ENCODE measurements around the gene MBOAT1. TPM values are rescaled to one million over a fixed set of nuclear protein-coding genes. Genes with fewer than 3 reads are reported as not detected.
"Not testable (repeated sequence)": the region's sequence is repeated elsewhere in the genome, so short reads cannot be mapped to it uniquely, and the experiment has no call there.

MBOAT1 gene
- total RNA-seq, 2 experiments from 2014 or later, result 13.3 to 16.1 TPM

GRCh38 chr6:20244807-20245681 is 32.8 kb upstream of the MBOAT1 start:
- H3K4me1 Mint-ChIP-seq; DNase-seq; ATAC-seq; POLR2A ChIA-PET; H3K27ac Mint-ChIP-seq; H3K4me3 Mint-ChIP-seq; intact Hi-C loops (cut with DNase I, micrococcal nuclease); CTCF ChIA-PET; H3K9me3 Mint-ChIP-seq (ENCODE audit: low read depth); H3K27me3 Mint-ChIP-seq; H3K36me3 Mint-ChIP-seq (ENCODE audit: low read depth): not testable (repeated sequence)

GRCh38 chr6:20243288-20243687 is 31.0 kb upstream of the MBOAT1 start:
- ATAC-seq (no peak), DNase-seq (no peak)
- H3K4me3 Mint-ChIP-seq, result no peak overlapping the region
- H3K9me3 Mint-ChIP-seq (ENCODE audit: low read depth), result no peaks in the 10 kb centered on the region
- ChIA-PET POLR2A (no interaction called here), CTCF (interaction anchor here (0.7 to 1.9 kb wide), 4 partner anchors 17 to 294 kb away, joined by 3 to 5 read pairs (median 3); no protein-coding TSS in a partner anchor)
- intact Hi-C loops (cut with DNase I, micrococcal nuclease), result no loop called here
- H3K4me1 Mint-ChIP-seq, result no peaks in the 10 kb centered on the region
- no peaks in the 10 kb centered on the region for H3K27me3 Mint-ChIP-seq
- no peaks in the 10 kb centered on the region for H3K36me3 Mint-ChIP-seq (ENCODE audit: low read depth)
- no peak overlapping the region for H3K27ac Mint-ChIP-seq

GRCh38 chr6:20242397-20242796 is 30.1 kb upstream of the MBOAT1 start:
- no peaks in the 10 kb centered on the region for H3K36me3 Mint-ChIP-seq (ENCODE audit: low read depth)

GRCh38 chr6:20241102-20241501 is 28.8 kb upstream of the MBOAT1 start:
- DNase-seq (no peak), ATAC-seq (no peak)
- ChIA-PET CTCF (interaction anchor here (0.6 kb wide), 1 partner anchor 175 kb away, joined by 3 read pairs; no protein-coding TSS in a partner anchor), POLR2A (no interaction called here)
- no peaks in the 10 kb centered on the region for H3K9me3 Mint-ChIP-seq (ENCODE audit: low read depth)
- no peaks in the 10 kb centered on the region for H3K27me3 Mint-ChIP-seq
- intact Hi-C loops (cut with DNase I, micrococcal nuclease), result no loop called here
- no peaks in the 10 kb centered on the region for H3K36me3 Mint-ChIP-seq (ENCODE audit: low read depth)
- H3K4me3 Mint-ChIP-seq, result no peak overlapping the region
- peaks cover 4% of the 10 kb centered on the region for H3K4me1 Mint-ChIP-seq
- no peak overlapping the region for H3K27ac Mint-ChIP-seq

More at GRCh38 chr6:20242397-20242796, 30.1 kb upstream of the MBOAT1 start:
- no peak overlapping the region for H3K4me3 Mint-ChIP-seq
- CTCF ChIA-PET, result interaction anchor here (1.1 to 1.9 kb wide), 2 partner anchors 18 to 28 kb away, joined by 3 to 5 read pairs; no protein-coding TSS in a partner anchor
- H3K9me3 Mint-ChIP-seq (ENCODE audit: low read depth), result no peaks in the 10 kb centered on the region
- POLR2A ChIA-PET, result interaction anchor here (0.6 kb wide), 1 partner anchor 401 kb away, joined by 4 read pairs; no protein-coding TSS in a partner anchor
- no peak for ATAC-seq
- intact Hi-C loops (cut with DNase I, micrococcal nuclease), result no loop called here
- H3K27me3 Mint-ChIP-seq, result no peaks in the 10 kb centered on the region
- H3K27ac Mint-ChIP-seq, result no peak overlapping the region
- no peak for DNase-seq
- peaks cover 4% of the 10 kb centered on the region for H3K4me1 Mint-ChIP-seq

GRCh38 chr6:20238688-20239587 is 26.7 kb upstream of the MBOAT1 start:
- Mint-ChIP-seq H3K36me3 (ENCODE audit: low read depth) (no peaks in the 10 kb centered on the region), H3K4me3 (no peak overlapping the region), H3K9me3 (ENCODE audit: low read depth) (no peaks in the 10 kb centered on the region), H3K4me1 (peaks cover 4% of the 10 kb centered on the region), H3K27ac (no peak overlapping the region), H3K27me3 (no peaks in the 10 kb centered on the region)
- ATAC-seq, result no peak
- intact Hi-C loops (cut with DNase I, micrococcal nuclease), result no loop called here
- ChIA-PET CTCF (interaction anchor here (0.6 kb wide), 1 partner anchor 302 kb away, joined by 3 read pairs; no protein-coding TSS in a partner anchor), POLR2A (no interaction called here)
- DNase-seq, result no peak

GRCh38 chr6:20237677-20238460 is 25.6 kb upstream of the MBOAT1 start:
- DNase-seq (no peak), ATAC-seq (no peak)
- intact Hi-C loops (cut with DNase I, micrococcal nuclease), result no loop called here
- peaks cover 4% of the 10 kb centered on the region for H3K4me1 Mint-ChIP-seq
- H3K27me3 Mint-ChIP-seq, result no peaks in the 10 kb centered on the region
- H3K9me3 Mint-ChIP-seq (ENCODE audit: low read depth), result no peaks in the 10 kb centered on the region
- no peak overlapping the region for H3K27ac Mint-ChIP-seq
- no peak overlapping the region for H3K4me3 Mint-ChIP-seq
- no peaks in the 10 kb centered on the region for H3K36me3 Mint-ChIP-seq (ENCODE audit: low read depth)
- ChIA-PET POLR2A (interaction anchor here (0.6 to 0.7 kb wide), 2 partner anchors 14 to 125 kb away, joined by 3 read pairs; no protein-coding TSS in a partner anchor), CTCF (interaction anchor here (1.2 kb wide), 1 partner anchor 111 kb away, joined by 4 read pairs; no protein-coding TSS in a partner anchor)

- ChIA-PET POLR2A (interaction anchor here (0.6 to 0.7 kb wide), 3 partner anchors 13 to 126 kb away, joined by 3 read pairs; no protein-coding TSS in a partner anchor), CTCF (interaction anchor here (1.2 kb wide), 1 partner anchor 111 kb away, joined by 4 read pairs; no protein-coding TSS in a partner anchor)
- no peaks in the 10 kb centered on the region for H3K36me3 Mint-ChIP-seq (ENCODE audit: low read depth)
- no peaks in the 10 kb centered on the region for H3K9me3 Mint-ChIP-seq (ENCODE audit: low read depth)
- H3K4me3 Mint-ChIP-seq, result no peak overlapping the region
- H3K4me1 Mint-ChIP-seq, result peaks cover 4% of the 10 kb centered on the region
- DNase-seq, result no peak
- no peak overlapping the region for H3K27ac Mint-ChIP-seq
- H3K27me3 Mint-ChIP-seq, result no peaks in the 10 kb centered on the region
- intact Hi-C loops (cut with DNase I, micrococcal nuclease), result no loop called here
- ATAC-seq, result no peak
Measured at GRCh38 chr6:20236909-20237600, 24.8 kb upstream of the MBOAT1 start.

- intact Hi-C loops (cut with DNase I, micrococcal nuclease), result no loop called here
- H3K27me3 Mint-ChIP-seq, result no peaks in the 10 kb centered on the region
- H3K4me1 Mint-ChIP-seq, result peaks cover 4% of the 10 kb centered on the region
- POLR2A ChIA-PET, result no interaction called here
- DNase-seq, result no peak
- no peaks in the 10 kb centered on the region for H3K9me3 Mint-ChIP-seq (ENCODE audit: low read depth)
- ATAC-seq, result no peak
- H3K4me3 Mint-ChIP-seq, result no peak overlapping the region
- H3K36me3 Mint-ChIP-seq (ENCODE audit: low read depth), result no peaks in the 10 kb centered on the region
- H3K27ac Mint-ChIP-seq, result no peak overlapping the region
- CTCF ChIA-PET, result no interaction called here
Measured at GRCh38 chr6:20236344-20236743, 24.1 kb upstream of the MBOAT1 start.

GRCh38 chr6:20235041-20235440 is 22.8 kb upstream of the MBOAT1 start:
- Mint-ChIP-seq H3K9me3 (ENCODE audit: low read depth) (no peaks in the 10 kb centered on the region), H3K36me3 (ENCODE audit: low read depth) (no peaks in the 10 kb centered on the region), H3K4me1 (peaks cover 4% of the 10 kb centered on the region), H3K27me3 (no peaks in the 10 kb centered on the region), H3K27ac (no peak overlapping the region), H3K4me3 (no peak overlapping the region)
- intact Hi-C loops (cut with DNase I, micrococcal nuclease), result no loop called here
- CTCF ChIA-PET, result no interaction called here
- no peak for DNase-seq
- ATAC-seq, result no peak
- POLR2A ChIA-PET, result interaction anchor here (0.6 kb wide), 1 partner anchor 22 kb away, joined by 3 read pairs; no protein-coding TSS in a partner anchor

GRCh38 chr6:20234136-20234535 is 21.9 kb upstream of the MBOAT1 start:
- CTCF ChIA-PET, result no interaction called here
- POLR2A ChIA-PET, result interaction anchor here (0.6 kb wide), 1 partner anchor 21 kb away, joined by 3 read pairs; no protein-coding TSS in a partner anchor
- ATAC-seq, result no peak
- intact Hi-C loops (cut with DNase I, micrococcal nuclease), result no loop called here
- Mint-ChIP-seq H3K4me1 (peaks cover 4% of the 10 kb centered on the region), H3K9me3 (ENCODE audit: low read depth) (no peaks in the 10 kb centered on the region), H3K27ac (no peak overlapping the region), H3K27me3 (peaks cover 2% of the 10 kb centered on the region), H3K36me3 (ENCODE audit: low read depth) (no peaks in the 10 kb centered on the region), H3K4me3 (no peak overlapping the region)
- DNase-seq, result no peak

All from activated CD4-positive, alpha-beta T cell treated with anti-CD3 and anti-CD28 coated beads for 36 hours (primary cell).